ENCODE measurements around the gene NLRP1.

Gene NLRP1

GRCh38 chr17:5466295-5466694 is 118.0 kb downstream of the NLRP1 start:
- no peak for DNase-seq

- no peak for DNase-seq
Measured at GRCh38 chr17:5464717-5465507, 119.4 kb downstream of the NLRP1 start.

Data from SIG-M5 (cell line).